A549 (cell line): ENCODE measurements around the gene PCDHB3.
"Not testable (repeated sequence)": the region's sequence is repeated elsewhere in the genome, so short reads cannot be mapped to it uniquely, and the experiment has no call there.

Source experiments
- CHD4 ChIP-seq: fragments of 200-600 bp; sonication (generic); IDR thresholded peaks from 2 replicates; pipeline ENCODE4 v1.6.1; 2016; ENCODE audit warnings: antibody characterized with exemption, mild to moderate bottlenecking, borderline replicate concordance
- CTCF ChIP-seq: fragments of >200 bp; sonication (Bioruptor Twin); formaldehyde crosslinking; IDR thresholded peaks from 3 replicates; pipeline ENCODE4 v1.5.1; 2016
- EP300 ChIP-seq, 2 experiments: fragments of >200 bp; sonication (Bioruptor Twin); formaldehyde crosslinking; IDR thresholded peaks; 2 replicates in 1 of 2; 3 replicates in 1 of 2; pipeline ENCODE4 v1.6.1; 2016 to 2017
- HOXA7 ChIP-seq: fragments of 250-450 bp; sonication (Bioruptor Pico); IDR thresholded peaks from 2 replicates; pipeline ENCODE4 v1.5.0; 2020; ENCODE audit warnings: mild to moderate bottlenecking, moderate library complexity
- NFE2L2 ChIP-seq: fragments of 150-350 bp; conservative IDR thresholded peaks from 2 replicates; pipeline ENCODE4 v1.6.1; 2014; ENCODE audit warnings: low read length
- POLR2A ChIP-seq: IDR thresholded peaks from 2 replicates; pipeline ENCODE4 v1.6.1; 2012; ENCODE audit warnings: mild to moderate bottlenecking, low read length
- POLR2AphosphoS2 ChIP-seq: conservative IDR thresholded peaks from 2 replicates; pipeline ENCODE4 v1.6.1; 2012; ENCODE audit warnings: low read length, improper control_type of control experiment, inconsistent platforms
- RAD21 ChIP-seq, 2 experiments: fragments of >200 bp in 1 of 2; sonication (Bioruptor Twin) in 1 of 2; formaldehyde crosslinking in 1 of 2; IDR thresholded peaks in 1 of 2; conservative IDR thresholded peaks in 1 of 2; 2 replicates in 1 of 2; 3 replicates in 1 of 2; pipeline ENCODE4 v1.6.1; 2012 to 2018; ENCODE audit warnings: inconsistent platforms in 1 of 2
- USF2 ChIP-seq: fragments of 450-650 bp; IDR thresholded peaks from 2 replicates; pipeline ENCODE4 v1.6.1; 2014; ENCODE audit warnings: antibody characterized with exemption

GRCh38 chr5:141137346-141137745 lies 37.1 kb downstream of the PCDHB3 start:
- TF ChIP-seq CTCF; NFE2L2; EP300 (IDR thresholded peaks at IDR 0.05); POLR2A; USF2; RAD21 (conservative IDR thresholded peaks at IDR 0.05 in 1 of 2, IDR thresholded peaks at IDR 0.05 in 1 of 2); POLR2AphosphoS2; CHD4; HOXA7 (CRISPR knock-in tag): not testable (repeated sequence)
